GM21737 (cell line): ENCODE results near the gene IP6K2.

ENCODE experiments used
- ATAC-seq: cut with Tn5 transposase; IDR thresholded peaks from one replicate; pipeline ENCODE4 v1.9.1; 2021; ENCODE audit warnings: mild to moderate bottlenecking, moderate library complexity; ENCODE audit not compliant: unreplicated experiment

Gene IP6K2

DNA sequence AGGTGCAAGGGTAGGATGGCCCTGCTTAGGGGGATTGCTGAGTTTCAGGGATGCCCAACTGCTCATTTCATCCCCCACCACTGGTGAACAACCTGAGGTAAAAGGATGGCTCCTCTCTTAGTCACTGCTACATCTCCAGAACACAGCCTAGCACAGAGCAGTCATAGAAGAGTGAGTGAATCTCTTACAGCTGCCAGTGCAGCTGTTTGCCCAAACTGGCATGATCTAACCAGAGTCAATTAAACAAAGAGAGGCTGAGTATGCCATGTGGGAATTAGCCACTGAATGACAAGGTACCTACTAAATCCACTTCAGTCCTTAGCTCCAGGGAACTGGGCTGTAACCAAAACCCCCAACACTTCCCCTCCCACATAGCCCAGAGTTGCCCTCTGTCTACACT is 24.5 kb downstream of the IP6K2 start:
- no peak for ATAC-seq

DNA sequence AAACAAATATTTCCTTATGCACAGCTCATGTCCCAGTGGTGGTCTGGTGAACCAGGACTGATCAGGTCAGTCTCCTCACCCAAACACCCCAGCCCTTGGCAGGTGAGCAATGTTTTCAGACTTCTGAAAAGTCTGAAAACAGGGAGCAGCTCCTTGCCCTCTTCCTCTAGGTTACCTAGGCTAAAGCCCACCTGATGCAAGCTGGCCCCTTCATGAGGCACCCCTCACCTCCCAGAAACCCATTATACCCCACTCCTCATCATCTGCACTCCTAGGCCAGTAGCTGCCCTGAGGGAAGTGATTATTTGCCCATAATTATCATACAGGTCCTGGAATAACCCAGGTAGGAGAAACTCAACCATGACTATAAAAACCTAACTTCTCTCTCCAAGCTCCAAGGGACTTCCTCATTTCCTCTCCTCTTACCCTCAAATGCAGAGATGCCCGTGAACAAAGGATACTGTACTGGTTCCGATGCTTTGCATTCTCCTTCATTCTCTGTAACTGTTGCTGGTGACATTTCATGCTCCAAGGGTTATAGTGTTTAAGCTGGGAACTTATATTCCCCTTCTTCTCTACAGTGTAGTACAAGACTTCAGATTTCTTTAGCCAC is 26.1 kb downstream of the IP6K2 start:
- ATAC-seq: no peak

DNA sequence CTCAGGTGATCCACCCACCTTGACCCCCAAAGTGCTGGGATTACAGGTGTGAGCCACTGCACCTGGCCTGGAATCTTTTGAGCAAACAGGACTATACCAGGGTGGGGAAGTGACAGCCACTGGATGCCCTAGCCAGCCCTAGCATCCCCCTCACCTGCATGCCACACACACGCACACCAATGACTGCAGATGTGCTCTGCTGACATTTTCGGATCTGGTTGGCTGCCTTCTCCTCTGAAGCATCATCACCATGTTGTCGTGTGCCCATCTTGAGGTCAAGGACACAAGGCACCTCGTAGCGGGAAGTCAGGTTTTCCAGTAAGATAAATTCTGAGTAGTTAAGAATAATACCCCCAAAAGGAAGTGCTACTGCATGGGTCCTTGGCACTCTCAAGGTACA is 27.6 kb downstream of the IP6K2 start:
- ATAC-seq: no peak

DNA sequence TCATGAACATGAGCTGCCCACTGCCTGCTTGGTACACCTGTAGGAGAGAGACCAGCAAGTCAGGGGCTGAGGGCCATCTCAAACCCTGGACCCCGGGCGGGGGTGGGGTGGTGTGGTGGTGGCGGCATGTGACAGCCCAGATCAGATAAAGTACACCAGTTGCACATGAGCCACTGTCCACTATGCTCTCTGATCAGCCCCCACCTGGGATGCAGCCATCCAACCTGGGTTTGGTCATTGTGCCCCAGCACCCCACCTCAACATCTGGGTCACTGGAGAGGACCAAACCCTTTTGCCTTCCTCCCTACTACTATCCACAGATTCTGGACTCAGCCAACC is 28.3 kb downstream of the IP6K2 start:
- ATAC-seq: no peak

DNA sequence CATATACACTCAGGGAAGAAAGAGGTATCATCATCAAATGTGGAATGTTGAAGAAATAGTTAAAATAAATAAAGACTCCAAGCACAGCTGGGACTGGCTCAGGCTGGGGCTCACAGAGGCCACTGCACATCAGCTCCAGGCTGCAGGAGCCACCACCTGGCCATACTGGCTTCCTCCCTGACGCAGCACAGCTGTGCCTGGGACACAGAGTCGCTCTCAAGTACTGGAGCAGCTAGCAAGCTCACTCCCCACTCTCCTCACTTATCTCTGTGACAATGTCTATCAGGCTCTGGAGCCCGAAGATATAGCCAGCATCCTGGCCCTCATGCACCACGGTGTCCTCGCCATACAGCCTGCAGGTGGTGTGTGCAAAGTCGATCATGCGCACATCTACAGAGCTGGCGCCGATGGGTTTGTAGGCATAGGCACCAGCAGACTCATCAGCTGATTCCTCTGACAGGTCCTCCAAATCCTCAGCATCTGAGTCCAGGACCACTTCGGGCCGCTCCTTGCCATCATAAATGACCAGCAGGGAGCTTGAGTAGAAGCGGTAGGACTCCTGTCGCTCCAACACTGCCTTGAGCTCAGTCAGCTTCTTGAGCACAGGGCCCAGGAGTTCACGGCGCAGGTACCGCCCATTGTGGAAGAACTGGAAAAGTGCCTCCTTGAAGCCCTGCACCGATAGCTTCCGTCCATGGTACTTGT is 28.8 kb downstream of the IP6K2 start:
- ATAC-seq: no peak

DNA sequence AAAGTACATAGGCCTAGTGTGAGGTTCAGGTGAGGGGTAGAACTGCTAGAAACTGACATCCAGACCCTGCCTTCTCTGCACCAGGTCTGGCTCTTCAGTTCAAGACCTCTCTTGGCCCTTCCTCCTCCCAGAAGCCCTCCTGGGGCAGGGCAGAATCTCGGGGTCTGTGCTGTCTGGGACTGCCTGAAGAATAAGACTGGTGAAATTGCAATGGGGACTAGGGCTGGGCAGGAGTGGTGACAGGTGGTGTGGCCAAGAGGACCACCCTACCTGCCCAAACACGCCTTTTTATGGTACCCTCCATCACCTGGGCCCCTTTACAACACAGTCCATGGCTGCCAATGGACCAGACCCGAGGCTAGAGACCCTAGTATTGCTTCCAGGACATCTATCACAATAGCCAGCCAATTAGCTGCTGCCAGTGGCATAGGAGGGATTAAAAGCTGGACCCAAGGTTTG is 29.8 kb downstream of the IP6K2 start:
- no peak for ATAC-seq

DNA sequence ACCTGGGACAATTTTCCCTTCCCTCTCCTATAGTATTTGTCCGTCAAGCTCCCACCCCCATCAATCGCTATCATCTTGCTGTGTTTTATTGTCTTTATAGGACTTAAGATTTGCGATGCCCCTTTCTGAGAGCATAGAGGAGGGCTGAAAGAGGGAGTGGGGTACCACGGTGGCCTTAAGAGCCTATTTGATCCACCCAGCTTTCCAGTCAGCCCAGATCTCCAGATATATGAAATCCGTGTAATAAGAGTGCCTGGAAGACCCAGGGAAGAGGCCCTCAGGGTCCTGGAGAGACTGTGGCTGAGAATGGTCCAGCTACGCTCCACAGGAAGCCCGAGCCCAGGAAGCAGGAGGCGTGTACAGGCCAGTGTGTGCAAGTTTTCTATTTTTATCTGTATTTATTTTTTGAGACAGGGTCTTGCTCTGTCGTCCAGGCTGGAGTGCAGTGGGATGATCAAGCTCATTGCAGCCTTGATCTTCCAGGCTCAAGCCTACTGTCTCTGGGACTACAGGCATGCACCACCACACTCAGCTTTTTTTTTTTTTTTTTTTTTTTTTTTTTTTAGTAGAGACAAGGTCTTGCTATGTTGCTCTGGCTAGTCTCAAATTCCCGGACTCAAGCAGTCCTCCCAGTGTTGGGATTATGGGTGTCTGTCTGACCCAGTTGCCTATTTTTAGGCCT is 30.3 kb downstream of the IP6K2 start:
- ATAC-seq: no peak

DNA sequence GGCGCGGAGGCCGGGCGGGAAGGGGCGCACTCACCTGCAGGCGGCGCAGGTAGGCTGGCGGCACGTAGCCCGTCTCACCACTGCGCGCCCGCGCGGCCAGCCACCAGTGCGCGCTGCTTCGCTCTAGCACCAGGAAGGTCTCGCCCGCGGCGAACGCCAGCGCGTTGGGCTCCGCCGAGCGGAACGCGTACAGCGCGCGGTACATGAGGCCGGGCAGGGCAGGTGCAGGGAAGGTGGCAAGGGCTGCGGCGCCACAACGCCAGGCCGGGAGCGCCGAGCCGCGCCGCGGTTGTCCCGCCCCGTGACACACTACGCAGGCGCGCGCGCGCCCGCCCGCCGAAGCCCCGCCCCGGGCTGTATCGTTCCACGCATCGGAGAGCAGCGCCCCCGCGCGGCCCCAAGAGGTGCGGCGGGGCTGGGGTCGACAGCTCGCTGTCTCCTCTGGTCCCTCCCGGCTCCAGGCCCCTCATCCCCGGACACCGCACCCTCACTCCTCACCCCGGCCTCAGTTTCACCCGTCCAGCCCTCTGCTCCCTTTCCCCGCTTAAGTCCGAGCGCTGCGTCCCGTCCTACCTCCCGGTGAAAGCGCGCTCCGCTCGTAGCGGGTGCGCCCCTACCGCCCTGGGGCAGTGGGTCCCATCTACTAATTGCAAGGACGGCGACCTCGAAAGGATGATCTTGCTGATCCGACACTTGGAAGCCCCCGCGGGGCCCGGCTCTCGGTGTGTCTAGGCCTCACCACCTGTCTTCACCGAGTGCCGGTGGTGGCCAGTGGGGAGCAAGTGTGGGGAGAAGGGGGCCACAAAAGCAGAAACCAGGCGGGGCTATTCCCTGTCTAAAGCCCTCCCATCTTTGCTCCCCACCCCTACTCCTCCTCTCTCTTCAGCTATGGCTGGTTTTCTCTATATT is 31.2 kb downstream of the IP6K2 start, which contains the start of gene NCKIPSD:
Gene NCKIPSD (minus strand): TSS at position 313 of the 909 bp plus-strand sequence. CDS start 108 bp downstream, at position 205.
- peak; percentile 71 for ATAC-seq

DNA sequence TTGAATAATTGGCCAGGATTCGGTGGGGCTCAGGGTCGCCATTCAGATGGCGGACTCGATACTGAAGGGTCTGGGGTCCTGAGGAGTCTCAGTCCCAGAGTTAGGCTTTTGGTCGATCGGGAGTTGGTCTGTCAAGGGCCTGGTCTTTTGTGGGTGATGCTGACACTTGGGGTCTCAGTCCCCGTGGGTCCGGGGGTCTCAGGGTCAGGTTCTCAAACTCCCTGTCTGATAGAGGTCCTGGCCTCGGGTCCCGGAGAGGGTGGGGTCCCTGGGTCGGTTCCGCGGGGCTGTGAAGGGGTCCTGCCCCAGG is 31.8 kb downstream of the IP6K2 start:
- ATAC-seq: peak; percentile 0

DNA sequence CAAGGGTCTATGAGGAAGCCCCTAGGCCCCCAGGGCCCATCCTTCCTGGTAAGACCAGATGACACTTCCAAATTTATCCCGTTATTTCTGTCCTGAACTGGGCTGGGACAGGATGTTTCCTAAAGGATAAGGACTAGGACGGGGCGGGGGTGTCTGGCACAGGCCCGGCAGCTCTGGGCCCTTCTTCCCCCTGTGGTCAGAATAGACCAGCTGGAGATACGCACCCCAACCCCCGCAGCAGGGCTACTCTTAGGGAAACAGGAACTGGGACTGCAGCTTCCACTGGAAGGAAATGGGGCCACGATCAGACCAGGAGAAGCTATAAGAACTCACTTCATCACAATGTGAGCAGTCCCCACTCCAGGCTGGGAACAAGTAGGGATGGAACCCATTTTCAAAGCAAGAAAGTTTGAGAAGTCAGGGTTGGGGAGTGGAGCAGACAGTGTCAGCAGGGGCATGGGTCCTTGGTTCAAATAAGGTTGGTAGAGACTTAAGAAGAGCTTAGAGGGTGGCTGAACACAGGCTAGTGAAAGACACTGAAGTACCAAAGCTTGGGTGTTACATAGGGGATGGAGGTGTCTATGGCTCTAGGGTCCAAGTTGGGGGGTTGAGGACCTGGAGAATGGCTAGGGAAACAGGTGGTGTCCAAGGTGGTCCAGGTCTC is 32.4 kb downstream of the IP6K2 start:
- ATAC-seq: no peak

DNA sequence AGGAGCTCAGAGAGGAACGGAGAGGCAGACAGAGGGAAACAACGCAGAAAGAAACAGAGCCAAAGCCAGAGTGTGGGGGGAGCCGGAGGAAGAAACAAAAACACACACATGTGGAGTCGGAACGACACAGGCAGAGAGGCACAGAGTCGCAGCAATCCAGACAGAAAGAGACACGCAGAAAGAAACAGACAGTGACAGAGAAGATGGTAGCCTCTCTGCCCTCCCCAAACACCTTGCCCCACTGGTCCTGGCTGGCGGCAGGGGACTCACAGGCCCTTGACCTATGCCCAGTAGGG is 33.0 kb downstream of the IP6K2 start:
- no peak for ATAC-seq

DNA sequence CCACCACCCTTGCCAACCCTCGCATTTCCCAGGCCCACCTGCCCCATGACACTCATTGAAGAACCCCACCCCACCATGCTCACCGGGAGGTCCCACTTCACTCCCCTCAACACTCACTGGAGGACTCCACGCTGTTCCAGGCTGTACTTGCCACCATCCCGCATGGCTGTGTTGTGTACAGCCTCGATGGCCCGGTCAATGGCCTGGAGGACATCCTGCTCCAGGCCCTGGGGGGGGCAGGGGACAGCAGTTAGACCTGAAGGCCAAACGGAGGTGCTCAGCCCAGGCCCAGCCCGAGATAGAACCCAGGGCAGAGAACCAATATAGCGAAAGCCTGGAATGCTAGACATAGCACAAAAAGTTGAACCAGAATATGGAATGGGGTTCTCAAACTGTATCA is 34.2 kb downstream of the IP6K2 start:
- ATAC-seq: no peak

DNA sequence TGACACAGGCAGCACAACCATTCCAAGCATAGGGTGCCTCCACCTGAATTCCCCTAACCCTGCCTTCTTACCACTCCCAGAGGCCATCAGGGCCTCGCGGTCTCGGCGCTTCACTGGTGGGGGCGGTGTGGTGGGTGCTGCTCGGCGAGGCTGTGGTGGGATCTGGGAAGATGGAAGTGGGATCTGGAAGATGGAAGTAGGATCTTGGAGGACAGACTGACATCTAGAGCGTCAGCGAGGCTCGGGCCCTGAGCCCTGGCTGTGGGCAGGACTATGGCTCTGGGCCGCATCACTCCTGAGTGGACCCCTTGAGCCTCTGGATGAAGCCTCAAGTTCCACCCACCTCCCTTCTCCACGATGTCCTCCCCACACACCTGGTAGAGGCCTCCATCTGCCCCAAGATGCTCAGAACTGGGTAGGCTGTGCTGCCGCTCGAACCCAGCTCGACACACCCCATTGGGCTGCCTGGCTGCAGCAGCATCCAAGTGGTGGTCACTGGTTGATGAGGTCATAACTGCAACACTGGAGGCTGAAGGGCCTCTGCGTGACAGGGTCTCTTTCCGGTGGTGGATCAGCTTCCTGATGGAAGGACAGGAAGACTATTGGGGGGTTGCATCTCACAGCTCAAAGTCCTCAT is 34.9 kb downstream of the IP6K2 start:
- ATAC-seq: no peak

DNA sequence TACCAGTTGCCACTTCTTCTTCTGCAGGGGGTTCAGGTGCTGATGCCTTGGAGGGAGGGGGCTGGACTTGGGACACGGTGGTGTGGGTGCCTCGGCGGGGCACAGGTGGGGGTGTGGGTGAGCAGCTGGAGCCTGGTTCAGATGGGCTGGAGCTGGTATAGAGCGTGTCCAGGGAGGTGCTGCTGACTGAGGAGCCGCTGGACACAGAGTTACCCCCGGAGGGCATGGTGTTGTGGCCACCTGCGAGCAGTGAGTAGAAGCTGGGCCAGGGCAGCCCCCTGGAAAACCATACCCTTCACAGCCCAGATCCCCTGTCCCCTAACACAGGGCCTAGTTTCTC is 35.5 kb downstream of the IP6K2 start:
- no peak for ATAC-seq

DNA sequence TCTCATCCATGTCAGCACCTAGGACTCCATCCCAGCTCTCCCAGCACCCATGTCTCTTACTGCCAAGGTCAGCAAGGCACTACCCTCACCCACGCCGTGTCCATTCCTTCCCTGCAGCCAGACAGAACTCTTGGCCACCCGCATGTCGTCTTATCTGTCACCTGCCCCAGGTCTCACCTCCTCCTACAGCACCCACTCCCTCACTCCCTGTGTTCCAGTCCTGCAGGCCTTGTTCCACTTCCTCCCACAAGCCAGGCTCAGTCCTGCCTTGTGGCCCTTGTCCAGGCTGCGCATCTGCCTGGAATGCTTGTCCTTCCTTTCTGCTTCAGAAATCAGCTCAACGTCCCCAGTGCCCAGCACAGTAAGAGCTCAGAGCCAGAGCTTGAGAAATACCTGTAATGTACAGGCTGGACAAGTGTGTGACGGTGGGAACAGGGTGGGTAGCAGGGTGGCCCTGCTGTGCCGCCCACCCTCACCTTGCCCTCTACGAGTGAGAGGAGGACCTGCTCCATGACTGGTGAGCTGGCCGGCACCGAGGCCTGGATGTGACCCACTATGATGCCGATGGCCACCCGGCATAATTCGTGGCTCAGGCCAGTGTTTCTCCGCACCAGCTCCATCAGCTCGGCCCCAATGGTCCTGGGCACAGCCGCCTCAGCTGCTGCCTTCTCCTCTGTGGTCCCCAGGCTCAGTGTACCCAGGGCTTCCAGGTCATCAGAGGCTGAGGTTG is 36.0 kb downstream of the IP6K2 start:
- ATAC-seq: no peak

DNA sequence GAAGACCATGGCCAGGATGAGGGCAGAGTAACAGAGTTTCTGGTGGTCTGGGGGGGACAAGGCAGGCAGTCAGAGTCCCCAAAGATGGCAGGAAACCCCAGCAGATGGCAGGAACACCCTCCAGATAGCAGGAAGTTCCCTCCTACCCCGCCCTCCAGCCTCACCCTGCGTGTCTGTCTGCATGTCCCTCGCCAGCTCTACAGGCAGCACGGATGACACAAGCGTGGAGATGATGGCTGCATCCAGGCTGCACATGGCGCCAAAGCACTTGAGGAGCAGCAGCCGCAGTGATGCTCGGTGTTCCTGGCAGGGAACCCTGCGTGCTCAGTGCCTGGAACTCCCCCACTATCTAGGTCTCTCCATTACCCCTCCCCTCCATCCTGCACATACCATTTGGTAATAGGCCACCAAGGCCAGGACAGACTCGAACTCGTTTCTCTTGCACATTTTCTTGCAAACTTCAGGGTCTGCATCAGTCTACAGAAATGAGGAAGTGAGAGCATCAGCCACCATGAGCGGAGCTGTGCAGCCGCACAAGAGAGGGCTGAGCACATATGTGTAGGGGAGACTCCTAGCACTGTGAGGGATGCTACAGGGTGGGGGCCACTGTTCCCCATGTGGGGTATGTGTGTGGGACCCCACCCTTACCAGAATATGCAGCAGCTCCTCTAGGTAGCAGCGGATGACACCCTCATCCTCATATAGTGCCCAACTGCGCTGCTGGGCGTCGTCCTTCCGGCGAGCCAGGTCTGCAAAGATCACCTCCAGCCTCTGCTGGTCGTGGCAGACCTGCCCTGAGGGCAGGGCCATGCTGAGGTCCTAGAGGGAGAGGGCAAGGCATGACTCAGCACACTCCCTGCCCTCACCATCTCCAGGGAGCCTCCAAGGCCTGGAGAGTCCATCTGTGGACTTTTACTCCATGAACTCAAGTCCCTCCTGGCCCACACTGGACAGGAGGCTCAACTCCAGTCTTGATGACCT is 37.3 kb downstream of the IP6K2 start:
- no peak for ATAC-seq

DNA sequence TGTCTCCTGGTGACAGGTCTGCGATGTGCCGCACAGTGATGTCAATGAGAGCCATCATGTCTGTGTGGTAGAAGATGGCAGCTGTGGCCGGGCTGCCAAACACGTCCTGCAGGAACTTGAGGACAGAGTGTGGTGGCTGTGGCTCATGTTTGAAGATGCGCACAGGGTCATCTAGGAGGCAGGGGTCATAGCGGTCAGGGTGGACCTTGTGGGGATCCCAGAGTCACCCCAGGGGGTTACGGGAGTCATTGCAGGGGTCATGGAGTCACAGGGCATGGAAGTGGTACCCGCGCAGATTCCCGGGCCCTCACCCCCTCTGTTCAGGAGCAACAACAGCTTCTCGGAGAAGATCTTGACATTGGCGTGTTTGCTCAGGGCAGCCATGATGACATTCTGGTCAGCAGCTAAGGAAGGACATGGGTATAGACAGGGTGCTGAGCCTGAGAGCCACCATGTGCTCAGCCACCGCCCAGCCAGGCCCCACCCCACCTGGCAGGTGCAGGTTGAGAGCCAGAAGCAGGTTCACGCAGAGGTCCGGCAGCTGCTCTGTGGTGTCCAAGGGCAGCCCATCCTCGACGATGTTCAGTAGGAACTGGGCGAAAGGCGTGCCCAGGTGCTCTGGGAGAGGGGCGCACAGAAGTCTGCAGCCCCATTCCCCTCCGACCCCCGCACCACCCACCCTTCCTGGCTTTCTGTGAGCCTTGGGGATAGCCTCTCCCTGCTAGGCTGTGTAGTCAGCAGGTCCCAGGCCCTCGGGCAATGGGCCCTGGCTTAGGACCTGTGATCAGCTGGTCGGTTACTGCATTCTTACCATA is 38.2 kb downstream of the IP6K2 start:
- no peak for ATAC-seq

DNA sequence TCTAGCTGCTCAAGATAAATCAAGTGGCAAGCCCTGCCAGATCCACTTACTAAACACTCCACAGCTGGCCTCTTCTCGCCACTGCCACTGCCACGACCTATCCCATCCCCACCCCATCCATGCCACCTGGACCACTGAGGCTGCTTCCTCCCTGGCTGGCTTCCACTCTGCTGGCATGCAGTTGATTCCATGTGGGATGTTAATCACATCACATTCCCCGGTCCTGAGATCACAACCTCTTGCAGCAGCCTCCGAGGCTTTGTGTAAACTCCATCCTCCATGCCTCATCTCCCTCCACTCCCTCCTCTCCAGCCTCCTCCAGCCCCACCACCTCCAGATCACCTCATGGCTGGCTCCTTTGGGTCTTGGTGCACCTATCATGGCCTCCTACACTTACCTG is 39.0 kb downstream of the IP6K2 start:
- ATAC-seq: no peak
